Aorta (tissue), 5 donors: ENCODE results near the gene GPR78. TPM values are rescaled to one million over a fixed set of nuclear protein-coding genes. Genes with fewer than 3 reads are reported as not detected.

Source experiments
- ATAC-seq: fragments of 200-7000 bp; cut with Tn5 transposase; one replicate; pipeline ENCODE4 v1.9.1; 2022; ENCODE audit warnings: moderate library complexity; ENCODE audit not compliant: low FRiP score
- DNase-seq, 2 donors: peaks; one replicate each; pipeline ENCODE4 v3.0.0-alpha.2; 2020
- H3K27ac ChIP-seq, 2 donors: one replicate each; pipeline ENCODE4 v1.5.1; 2013; ENCODE audit warnings: low read length in 2 of 2, mild to moderate bottlenecking in 2 of 2, moderate library complexity in 2 of 2, control low read depth in 1 of 2, inconsistent platforms in 1 of 2, low read depth in 1 of 2
- H3K27me3 ChIP-seq, 2 donors: one replicate each; pipeline ENCODE4 v1.6.1; 2013; ENCODE audit warnings: control low read depth in 1 of 2, low read length in 1 of 2, mild to moderate bottlenecking in 1 of 2, moderate library complexity in 1 of 2; ENCODE audit not compliant: insufficient read depth in 2 of 2, control insufficient read depth in 1 of 2
- H3K36me3 ChIP-seq, 2 donors: one replicate each; pipeline ENCODE4 v1.6.1; 2013; ENCODE audit warnings: control low read depth in 1 of 2, low read length in 1 of 2, mild to moderate bottlenecking in 1 of 2; ENCODE audit not compliant: insufficient read depth in 2 of 2, control insufficient read depth in 1 of 2
- H3K4me1 ChIP-seq, 2 donors: one replicate each; pipeline ENCODE4 v1.6.1; 2013; ENCODE audit warnings: low read length in 2 of 2, control low read depth in 1 of 2, mild to moderate bottlenecking in 1 of 2, moderate library complexity in 1 of 2; ENCODE audit not compliant: insufficient read depth in 2 of 2, control insufficient read depth in 1 of 2
- H3K4me3 ChIP-seq, 2 donors: one replicate each; pipeline ENCODE4 v1.5.1; 2013; ENCODE audit warnings: low read length in 2 of 2, control low read depth in 1 of 2, mild to moderate bottlenecking in 1 of 2
- H3K9me3 ChIP-seq: one replicate; pipeline ENCODE4 v1.6.1; 2013; ENCODE audit warnings: mild to moderate bottlenecking, low read length; ENCODE audit not compliant: control insufficient read depth
- whole genome bisulfite sequencing, 2 donors: extraction: QIAGEN DNeasy Blood & Tissue Kit; methylation state at CpG; one replicate each; pipeline ENCODE4 v1.1.7; 2013; 5-methylcytosine and 5-hydroxymethylcytosine counted together
- intact Hi-C, 2 donors: fragments of 100-400 bp; cut with DNase I; formaldehyde crosslinking; loops; one replicate each; pipeline versions ENCODE4 v1.14.2 to v1.15.0; 2022
- polyA plus RNA-seq, 2 donors: library from polyadenylated mRNA; stranded (reverse); fragments of 200-250 nt; gene quantifications; one replicate each; pipeline ENCODE4 v1.2.3, GENCODE V29; 2013
- total RNA-seq, 2 donors: library from RNA; stranded (reverse); fragmentation: NEBNext Ultra II Directional; extraction: Animal tissue kit (Norgen Biotek cat#: 25700); gene quantifications; one replicate each; pipeline ENCODE4 v1.2.1, GENCODE V29; 2021
- donor health status: healthy with polysubstance abuse.
- donor health status: Bipolar disorder and iron deficiency.
- donor health status: DM: no; HTN: no; CAD: no.
- donor health status: DM: no; HTN: no; CAD: no.
- donor health status: DM: yes; HTN: yes; CAD: no.

Gene GPR78
- total and polyA plus RNA-seq, 4 donors = 0.48 TPM; not detected in 3

GRCh38 chr4:8544282-8544681 lies 35.9 kb upstream of the GPR78 start:
- ATAC-seq = no peak
- Histone ChIP-seq H3K4me1 (no peaks in the 10 kb centered on the region), H3K36me3 (no peaks in the 10 kb centered on the region), H3K27ac (no peak overlapping the region), H3K4me3 (no peak overlapping the region), H3K27me3 (no peaks in the 10 kb centered on the region), H3K9me3 (no peaks in the 10 kb centered on the region)
- WGBS, 2 donors = 89 to 93% methylated on average over 3 of the region's 3 CpGs
- DNase-seq = peak in 1 of 2 donors; percentile 19
- intact Hi-C loops = no loop called here

GRCh38 chr4:8544741-8545438 lies 35.3 kb upstream of the GPR78 start:
- 59% methylated on average over 32 of the region's 32 CpGs for WGBS, 2 donors

GRCh38 chr4:8545439-8545765 lies 34.8 kb upstream of the GPR78 start:
- no peak for ATAC-seq
- no peaks in the 10 kb centered on the region for H3K4me1 ChIP-seq
- no peak for DNase-seq
- H3K27me3 ChIP-seq = no peaks in the 10 kb centered on the region
- no peaks in the 10 kb centered on the region for H3K9me3 ChIP-seq
- intact Hi-C loops = loop anchor here in 1 of 2 donors (5.0 kb wide), 1 partner anchor 78 kb away; no protein-coding TSS in a partner anchor
- no peaks in the 10 kb centered on the region for H3K36me3 ChIP-seq
- H3K27ac ChIP-seq = no peak overlapping the region
- WGBS, 2 donors = 86 to 87% methylated on average over 9 of the region's 9 CpGs
- H3K4me3 ChIP-seq = no peak overlapping the region

More at GRCh38 chr4:8544741-8545438, 35.3 kb upstream of the GPR78 start:
- DNase-seq (peak in 1 of 2 donors; percentile 73), ATAC-seq (no peak)
- H3K27ac ChIP-seq = no peak overlapping the region
- H3K9me3 ChIP-seq = no peaks in the 10 kb centered on the region
- H3K4me1 ChIP-seq = no peaks in the 10 kb centered on the region
- H3K27me3 ChIP-seq = no peaks in the 10 kb centered on the region
- H3K36me3 ChIP-seq = no peaks in the 10 kb centered on the region
- no peak overlapping the region for H3K4me3 ChIP-seq
- intact Hi-C loops = loop anchor here in 1 of 2 donors (5.0 kb wide), 1 partner anchor 78 kb away; no protein-coding TSS in a partner anchor

GRCh38 chr4:8546766-8547107 lies 33.5 kb upstream of the GPR78 start:
- Histone ChIP-seq H3K36me3 (no peaks in the 10 kb centered on the region), H3K4me3 (no peak overlapping the region), H3K9me3 (no peaks in the 10 kb centered on the region), H3K4me1 (no peaks in the 10 kb centered on the region), H3K27ac (no peak overlapping the region), H3K27me3 (no peaks in the 10 kb centered on the region)
- 81 to 82% methylated on average over 8 of the region's 8 CpGs for WGBS, 2 donors
- ATAC-seq = no peak
- peak in 1 of 2 donors; percentile 24 for DNase-seq
- intact Hi-C loops = loop anchor here (1.0 to 5.0 kb wide), 2 partner anchors 78 to 79 kb away; no protein-coding TSS in a partner anchor

GRCh38 chr4:8547108-8547911 lies 32.9 kb upstream of the GPR78 start:
- no peak overlapping the region for H3K4me3 ChIP-seq
- no peak for ATAC-seq
- intact Hi-C loops = loop anchor here (1.0 to 5.0 kb wide), 2 partner anchors 79 to 80 kb away; no protein-coding TSS in a partner anchor

GRCh38 chr4:8547912-8548730 lies 32.1 kb upstream of the GPR78 start:
- no peaks in the 10 kb centered on the region for H3K36me3 ChIP-seq
- H3K9me3 ChIP-seq = no peaks in the 10 kb centered on the region
- DNase-seq (peak in 1 of 2 donors; percentile 57), ATAC-seq (no peak)
- intact Hi-C loops = loop anchor here (1.0 to 5.0 kb wide), 2 partner anchors 80 to 81 kb away; no protein-coding TSS in a partner anchor
- no peaks in the 10 kb centered on the region for H3K27me3 ChIP-seq
- no peak overlapping the region for H3K27ac ChIP-seq
- H3K4me1 ChIP-seq = no peaks in the 10 kb centered on the region
- no peak overlapping the region for H3K4me3 ChIP-seq
- WGBS, 2 donors = 82% methylated on average over 13 to 16 of the region's 16 CpGs

More at GRCh38 chr4:8547108-8547911, 32.9 kb upstream of the GPR78 start:
- no peaks in the 10 kb centered on the region for H3K4me1 ChIP-seq
- peak in 1 of 2 donors; percentile 28 for DNase-seq
- H3K27me3 ChIP-seq = no peaks in the 10 kb centered on the region
- 70 to 76% methylated on average over 16 of the region's 16 CpGs for whole genome bisulfite sequencing, 2 donors
- H3K36me3 ChIP-seq = no peaks in the 10 kb centered on the region
- no peaks in the 10 kb centered on the region for H3K9me3 ChIP-seq
- no peak overlapping the region for H3K27ac ChIP-seq

- intact Hi-C loops = loop anchor here in 1 of 2 donors (5.0 kb wide), 1 partner anchor 82 kb away; no protein-coding TSS in a partner anchor
- Histone ChIP-seq H3K27ac (no peak overlapping the region), H3K27me3 (no peaks in the 10 kb centered on the region), H3K36me3 (no peaks in the 10 kb centered on the region), H3K4me1 (no peaks in the 10 kb centered on the region), H3K9me3 (no peaks in the 10 kb centered on the region), H3K4me3 (no peak overlapping the region)
- 82 to 88% methylated on average over 14 of the region's 14 CpGs for WGBS, 2 donors
- DNase-seq (peak in 1 of 2 donors; percentile 27), ATAC-seq (no peak)
Observed at GRCh38 chr4:8548731-8549351, 31.4 kb upstream of the GPR78 start.
